Trophoblast cell (in vitro differentiated cells and primary cell): ENCODE measurements around the gene PEX14. TPM values are rescaled to one million over a fixed set of nuclear protein-coding genes. Genes with fewer than 3 reads are reported as not detected.
"Not testable (repeated sequence)": the region's sequence is repeated elsewhere in the genome, so short reads cannot be mapped to it uniquely, and the experiment has no call there.

Experiments used
- DNase-seq, 2 donors: peaks; one replicate each; pipeline ENCODE4 v3.0.0-alpha.2; 2016
- H2AFZ ChIP-seq: 2 replicates; pipeline ENCODE4 v1.6.1; 2013; ENCODE audit warnings: low read length, moderate library complexity, mild to moderate bottlenecking; ENCODE audit not compliant: insufficient read depth, poor library complexity
- H2AK5ac ChIP-seq: 2 replicates; pipeline ENCODE4 v1.6.1; 2013; ENCODE audit warnings: mild to moderate bottlenecking, low read length
- H2BK120ac ChIP-seq: 2 replicates; pipeline ENCODE4 v1.6.1; 2013; ENCODE audit warnings: low read length, mild to moderate bottlenecking, moderate library complexity; ENCODE audit not compliant: insufficient read depth, poor library complexity
- H2BK12ac ChIP-seq: 2 replicates; pipeline ENCODE4 v1.6.1; 2013; ENCODE audit warnings: mild to moderate bottlenecking, low read length, moderate library complexity
- H2BK5ac ChIP-seq: 2 replicates; pipeline ENCODE4 v1.6.1; 2013; ENCODE audit warnings: low read length, low read depth, moderate library complexity, mild to moderate bottlenecking; ENCODE audit not compliant: poor library complexity
- H3K14ac ChIP-seq: 2 replicates; pipeline ENCODE4 v1.6.1; 2013; ENCODE audit warnings: mild to moderate bottlenecking, low read length
- H3K18ac ChIP-seq: 2 replicates; pipeline ENCODE4 v1.6.1; 2013; ENCODE audit warnings: mild to moderate bottlenecking, low read length
- H3K23ac ChIP-seq: 2 replicates; pipeline ENCODE4 v1.6.1; 2013; ENCODE audit warnings: low read length
- H3K27ac ChIP-seq: 2 replicates; pipeline ENCODE4 v1.5.1; 2013; ENCODE audit warnings: low read depth, mild to moderate bottlenecking, inconsistent platforms, low read length, moderate library complexity
- H3K27me3 ChIP-seq: 2 replicates; pipeline ENCODE4 v1.6.1; 2013; ENCODE audit warnings: inconsistent platforms, mild to moderate bottlenecking, low read length, moderate library complexity; ENCODE audit not compliant: insufficient read depth
- H3K36me3 ChIP-seq, 2 experiments: 1 replicate in 1 of 2; 2 replicates in 1 of 2; pipeline ENCODE4 v1.6.1; 2013; ENCODE audit warnings: low read length in 2 of 2, mild to moderate bottlenecking in 2 of 2, moderate library complexity in 1 of 2; ENCODE audit not compliant: insufficient read depth in 2 of 2, control insufficient read depth in 1 of 2
- H3K4ac ChIP-seq: 2 replicates; pipeline ENCODE4 v1.6.1; 2013; ENCODE audit warnings: low read depth, mild to moderate bottlenecking, low read length, moderate library complexity
- H3K4me1 ChIP-seq, 2 experiments: 1 replicate in 1 of 2; 2 replicates in 1 of 2; pipeline ENCODE4 v1.6.1; 2013; ENCODE audit warnings: low read length in 2 of 2, mild to moderate bottlenecking in 2 of 2, moderate library complexity in 1 of 2; ENCODE audit not compliant: insufficient read depth in 2 of 2, control insufficient read depth in 1 of 2
- H3K4me2 ChIP-seq: 2 replicates; pipeline ENCODE4 v1.6.1; 2013; ENCODE audit warnings: inconsistent platforms, mild to moderate bottlenecking, low read length, moderate library complexity
- H3K4me3 ChIP-seq: 2 replicates; pipeline ENCODE4 v1.5.1; 2013; ENCODE audit warnings: mild to moderate bottlenecking, low read depth, low read length, inconsistent platforms
- H3K79me1 ChIP-seq: one replicate; pipeline ENCODE4 v1.6.1; 2013; ENCODE audit warnings: low read length
- H3K79me2 ChIP-seq: 2 replicates; pipeline ENCODE4 v1.6.1; 2013; ENCODE audit warnings: low read length, mild to moderate bottlenecking; ENCODE audit not compliant: control insufficient read depth, insufficient read depth, poor library complexity
- H3K9ac ChIP-seq: 2 replicates; pipeline ENCODE4 v1.6.1; 2013; ENCODE audit warnings: mild to moderate bottlenecking, low read length
- H3K9me3 ChIP-seq: 2 replicates; pipeline ENCODE4 v1.6.1; 2013; ENCODE audit warnings: low read depth, mild to moderate bottlenecking, control low read depth, inconsistent platforms, low read length; ENCODE audit not compliant: insufficient read depth
- H4K12ac ChIP-seq: 2 replicates; pipeline ENCODE4 v1.6.1; 2013; ENCODE audit warnings: low read depth, mild to moderate bottlenecking, low read length, moderate library complexity
- H4K8ac ChIP-seq: 2 replicates; pipeline ENCODE4 v1.6.1; 2013; ENCODE audit warnings: low read depth, mild to moderate bottlenecking, low read length, moderate library complexity
- H4K91ac ChIP-seq: one replicate; pipeline ENCODE4 v1.6.1; 2013; ENCODE audit warnings: low read depth, mild to moderate bottlenecking, low read length, moderate library complexity
- WGBS: extraction: QIAGEN DNeasy Blood & Tissue Kit; methylation state at CpG from one replicate; pipeline ENCODE4 v1.1.7; 2013; ENCODE audit warnings: missing lambda C conversion rate; ENCODE audit not compliant: insufficient read length, insufficient coverage; ENCODE audit errors: extremely low coverage; 5-methylcytosine and 5-hydroxymethylcytosine counted together
- polyA plus RNA-seq: library from polyadenylated mRNA; stranded (reverse); fragments of 200-250 nt; gene quantifications from 2 replicates; pipeline ENCODE4 v1.2.3, GENCODE V29; 2013

PEX14 gene
- polyA plus RNA-seq = 19.2 and 19.5 TPM in 2 replicates

- peak within 1 kb of the TSS; percentile 18 for H3K4ac ChIP-seq
Measured at GRCh38 chr1:10474613-10475507, at the start of gene PEX14. PEX14 (plus strand) TSS chr1:10474950; CDS start chr1:10474967, 17 bp downstream.

GRCh38 chr1:10425826-10426534 is 48.8 kb upstream of the PEX14 start:
- not testable (repeated sequence) for H4K12ac ChIP-seq, H3K18ac ChIP-seq, H2AFZ ChIP-seq, H3K4ac ChIP-seq, H2BK12ac ChIP-seq, H2AK5ac ChIP-seq, H3K79me1 ChIP-seq, H3K36me3 ChIP-seq, H3K79me2 ChIP-seq, H3K14ac ChIP-seq, H3K27me3 ChIP-seq, DNase-seq, H2BK5ac ChIP-seq, H3K23ac ChIP-seq, H3K9me3 ChIP-seq, H2BK120ac ChIP-seq, H4K91ac ChIP-seq, H4K8ac ChIP-seq, H3K4me2 ChIP-seq, H3K9ac ChIP-seq, H3K4me1 ChIP-seq, H3K27ac ChIP-seq, H3K4me3 ChIP-seq
- no CpG with 5 or more reads among the region's 21 CpGs for WGBS

More at GRCh38 chr1:10474613-10475507, at the start of gene PEX14:
- Histone ChIP-seq H3K79me1 (peaks cover 13% of the 10 kb centered on the region), H3K36me3 (peaks cover 0 to 3% of the 10 kb centered on the region in 2 experiments), H3K4me1 (peaks cover 2 to 4% of the 10 kb centered on the region in 2 experiments), H4K91ac (peak within 1 kb of the TSS; percentile 78), H3K9me3 (no peaks in the 10 kb centered on the region), H3K27ac (no peak within 1 kb of the TSS), H4K8ac (peak within 1 kb of the TSS; percentile 91), H2BK12ac (no peak within 1 kb of the TSS), H4K12ac (peak within 1 kb of the TSS; percentile 79), H3K4me3 (peak within 1 kb of the TSS; percentile 93), H2AK5ac (no peak within 1 kb of the TSS), H3K23ac (no peak within 1 kb of the TSS), H3K18ac (peak within 1 kb of the TSS; percentile 79), H3K4me2 (peak within 1 kb of the TSS; percentile 90), H3K14ac (peak within 1 kb of the TSS; percentile 79), H3K79me2 (peaks cover 11% of the 10 kb centered on the region), H2BK5ac (peak within 1 kb of the TSS; percentile 78), H3K9ac (peak within 1 kb of the TSS; percentile 90), H2BK120ac (peak within 1 kb of the TSS; percentile 83), H3K27me3 (no peaks in the 10 kb centered on the region), H2AFZ (peak within 1 kb of the TSS; percentile 80)
- peak; percentile 82 to 92 for DNase-seq
- WGBS = no CpG with 5 or more reads among the region's 50 CpGs

GRCh38 chr1:10426535-10426848 is 48.3 kb upstream of the PEX14 start:
- not testable (repeated sequence) for H3K18ac ChIP-seq, H3K4me3 ChIP-seq, H2BK12ac ChIP-seq, H3K36me3 ChIP-seq, H3K79me1 ChIP-seq, H3K9me3 ChIP-seq, H3K4me2 ChIP-seq, H3K14ac ChIP-seq, DNase-seq, H4K91ac ChIP-seq, H3K9ac ChIP-seq, H4K12ac ChIP-seq, H3K23ac ChIP-seq, H3K27ac ChIP-seq, H2BK120ac ChIP-seq, H3K4me1 ChIP-seq, H3K4ac ChIP-seq, H2BK5ac ChIP-seq, H3K27me3 ChIP-seq, H4K8ac ChIP-seq, H2AFZ ChIP-seq, H3K79me2 ChIP-seq, H2AK5ac ChIP-seq
- WGBS = no CpG with 5 or more reads among the region's 21 CpGs

GRCh38 chr1:10428984-10429383 is 45.8 kb upstream of the PEX14 start:
- Histone ChIP-seq H2AFZ (no peak overlapping the region), H4K91ac (no peak overlapping the region), H3K9me3 (no peaks in the 10 kb centered on the region), H3K4me2 (no peak overlapping the region), H3K9ac (no peak overlapping the region), H3K27ac (no peak overlapping the region), H2BK12ac (no peak overlapping the region), H2BK120ac (no peak overlapping the region), H3K4me1 (peaks cover 3 to 6% of the 10 kb centered on the region in 2 experiments), H3K79me2 (no peaks in the 10 kb centered on the region), H3K4me3 (no peak overlapping the region), H3K14ac (no peak overlapping the region), H2BK5ac (no peak overlapping the region), H3K79me1 (peaks cover 7% of the 10 kb centered on the region), H3K36me3 (no peaks in the 10 kb centered on the region), H2AK5ac (peak overlapping the region; percentile 22), H3K27me3 (no peaks in the 10 kb centered on the region), H3K4ac (no peak overlapping the region), H4K12ac (no peak overlapping the region), H4K8ac (no peak overlapping the region), H3K18ac (no peak overlapping the region), H3K23ac (no peak overlapping the region)
- no CpG with 5 or more reads among the region's 5 CpGs for WGBS
- DNase-seq = no peak
